Natural killer cell (primary cell): Measurements from ENCODE around the gene WDR53. TPM values are rescaled to one million over a fixed set of nuclear protein-coding genes. Genes with fewer than 3 reads are reported as not detected.

ENCODE experiments used
- ATAC-seq, 3 donors: fragments of 150-1000 bp in 2 of 3; fragments of 200-7000 bp in 1 of 3; cut with Tn5 transposase; 1 replicate in 1 of 3; 2 replicates in 2 of 3; pipeline ENCODE4 v1.10.0; 2021; ENCODE audit warnings: mild to moderate bottlenecking in 2 of 3, moderate library complexity in 2 of 3
- DNase-seq, 2 donors: peaks; one replicate each; pipeline versions ENCODE4 v3.0.0 to v3.0.0-alpha.2; 2013 to 2021; ENCODE audit warnings: mixed read lengths in 1 of 2
- H3K27ac ChIP-seq: one replicate; pipeline ENCODE4 v1.5.1; 2013; ENCODE audit warnings: mild to moderate bottlenecking, low read length
- H3K27me3 ChIP-seq: one replicate; pipeline ENCODE4 v1.6.1; 2013; ENCODE audit warnings: low read length; ENCODE audit not compliant: control insufficient read depth, insufficient read depth
- H3K36me3 ChIP-seq: one replicate; pipeline ENCODE4 v1.6.1; 2013; ENCODE audit warnings: low read length; ENCODE audit not compliant: control insufficient read depth, insufficient read depth
- H3K4me1 ChIP-seq: one replicate; pipeline ENCODE4 v1.6.1; 2013; ENCODE audit warnings: low read length; ENCODE audit not compliant: control insufficient read depth, insufficient read depth
- H3K4me3 ChIP-seq: one replicate; pipeline ENCODE4 v1.5.1; 2013; ENCODE audit warnings: low read length
- H3K9me3 ChIP-seq: one replicate; pipeline ENCODE4 v1.6.1; 2013; ENCODE audit warnings: low read length; ENCODE audit not compliant: control insufficient read depth, insufficient read depth
- H3K27ac Mint-ChIP-seq, 2 donors: one replicate each; pipeline ENCODE4 v1.8.0; 2022; ENCODE audit warnings: mild to moderate bottlenecking in 2 of 2, mixed read lengths in 2 of 2, moderate library complexity in 1 of 2
- H3K27me3 Mint-ChIP-seq, 2 donors: one replicate each; pipeline ENCODE4 v1.8.0; 2022; ENCODE audit warnings: low read depth in 2 of 2, mixed read lengths in 2 of 2
- H3K36me3 Mint-ChIP-seq: one replicate; pipeline ENCODE4 v1.8.0; 2022; ENCODE audit warnings: mixed read lengths
- H3K4me1 Mint-ChIP-seq, 2 donors: one replicate each; pipeline ENCODE4 v1.8.0; 2022; ENCODE audit warnings: mixed read lengths in 2 of 2
- H3K4me3 Mint-ChIP-seq: one replicate; pipeline ENCODE4 v1.8.0; 2022; ENCODE audit warnings: mild to moderate bottlenecking, moderate library complexity, mixed read lengths
- H3K9me3 Mint-ChIP-seq, 2 donors: one replicate each; pipeline ENCODE4 v1.8.0; 2022; ENCODE audit warnings: mixed read lengths in 2 of 2
- CTCF ChIP-seq: fragments of 200-600 bp; IDR thresholded peaks from one replicate; pipeline ENCODE4 v1.8.0; 2022; ENCODE audit warnings: antibody characterized with exemption
- WGBS: methylation state at CpG from one replicate; pipeline ENCODE4 v1.1.7; 2013; ENCODE audit warnings: missing lambda C conversion rate; ENCODE audit not compliant: insufficient coverage; 5-methylcytosine and 5-hydroxymethylcytosine counted together
- intact Hi-C: fragments of 100-400 bp; cut with micrococcal nuclease; formaldehyde crosslinking; loops from one replicate; pipeline ENCODE4 v1.14.2; 2022
- total RNA-seq, 4 donors: library from RNA; stranded (reverse); fragments of 120-200 nt in 1 of 4; gene quantifications; one replicate each; pipeline versions ENCODE4 v1.2.3 to v1.2.4, GENCODE V29; 2013 to 2022

Gene WDR53
- total RNA-seq, 3 donors from 2014 or later (not counting 1 experiment from before 2014, with no cell fraction given): 13.5 to 16.2 (median 14.7) TPM

DNA sequence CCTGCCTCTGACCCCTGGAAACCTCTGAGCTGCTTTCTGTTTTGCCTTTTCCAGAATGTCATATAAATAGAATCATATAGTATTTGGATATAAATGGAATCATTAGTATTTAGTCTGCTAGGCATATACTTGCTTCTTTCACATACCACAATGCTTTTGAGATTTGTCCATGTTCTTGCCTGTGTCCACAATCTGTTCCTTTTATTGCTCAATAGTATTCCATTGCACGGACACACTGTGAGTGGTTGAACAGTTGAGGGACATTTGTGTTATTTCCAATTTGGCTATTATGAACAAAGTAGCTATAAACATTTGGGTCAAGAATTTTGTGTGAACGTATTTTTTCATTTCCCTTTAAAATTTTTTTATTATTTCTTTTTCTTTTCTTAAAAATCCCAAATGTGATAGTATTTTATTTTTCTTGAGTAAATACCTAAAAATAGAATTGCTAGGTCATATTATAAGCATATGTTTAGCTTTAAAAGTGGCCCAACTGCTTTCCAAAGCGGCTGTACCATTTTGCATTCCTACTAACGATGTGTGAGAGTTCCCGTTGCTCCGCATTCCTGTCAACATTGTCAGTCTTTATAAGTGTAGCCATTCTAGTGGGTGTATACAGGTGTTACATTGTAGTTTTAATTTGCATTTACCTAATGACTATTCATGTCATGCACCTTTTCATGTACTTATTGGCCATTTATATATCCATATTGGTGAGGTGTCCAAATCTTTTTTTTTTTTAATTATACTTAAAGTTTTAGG, 26.5 kb downstream of the WDR53 start:
- Mint-ChIP-seq H3K9me3 (no peaks in the 10 kb centered on the region), H3K27me3 (peaks cover 0 to 13% of the 10 kb centered on the region in 2 donors), H3K4me3 (no peak overlapping the region), H3K4me1 (no peaks in the 10 kb centered on the region), H3K27ac (no peak overlapping the region), H3K36me3 (no peaks in the 10 kb centered on the region)
- no peak overlapping the region for H3K27ac ChIP-seq
- DNase-seq (no peak), ATAC-seq (no peak)
- no peaks in the 10 kb centered on the region for H3K36me3 ChIP-seq
- H3K27me3 ChIP-seq: no peaks in the 10 kb centered on the region
- intact Hi-C loops: no loop called here
- H3K9me3 ChIP-seq: no peaks in the 10 kb centered on the region
- H3K4me3 ChIP-seq: no peak overlapping the region
- no peaks in the 10 kb centered on the region for H3K4me1 ChIP-seq
- 94% methylated on average over 4 of the region's 6 CpGs for WGBS
- no peak for TF ChIP-seq CTCF

- Mint-ChIP-seq H3K4me1 (no peaks in the 10 kb centered on the region), H3K27ac (no peak overlapping the region), H3K36me3 (no peaks in the 10 kb centered on the region), H3K27me3 (peaks cover 0 to 3% of the 10 kb centered on the region in 2 donors), H3K4me3 (no peak overlapping the region), H3K9me3 (no peaks in the 10 kb centered on the region)
- ATAC-seq: no peak
- Histone ChIP-seq H3K36me3 (no peaks in the 10 kb centered on the region), H3K27me3 (no peaks in the 10 kb centered on the region), H3K9me3 (no peaks in the 10 kb centered on the region), H3K27ac (no peak overlapping the region), H3K4me1 (no peaks in the 10 kb centered on the region), H3K4me3 (no peak overlapping the region)
- intact Hi-C loops: loop anchor here (5.0 kb wide), 1 partner anchor 430 kb away; the partner anchor contains the start of gene PIGZ
- peak; percentile 47 to 80 for DNase-seq
- 78% methylated on average over 10 of the region's 18 CpGs for WGBS
- peak; percentile 89 for TF ChIP-seq CTCF
These were observed 30.9 kb downstream of the WDR53 start for GRCh38 chr3:196537319-196537984.

DNA sequence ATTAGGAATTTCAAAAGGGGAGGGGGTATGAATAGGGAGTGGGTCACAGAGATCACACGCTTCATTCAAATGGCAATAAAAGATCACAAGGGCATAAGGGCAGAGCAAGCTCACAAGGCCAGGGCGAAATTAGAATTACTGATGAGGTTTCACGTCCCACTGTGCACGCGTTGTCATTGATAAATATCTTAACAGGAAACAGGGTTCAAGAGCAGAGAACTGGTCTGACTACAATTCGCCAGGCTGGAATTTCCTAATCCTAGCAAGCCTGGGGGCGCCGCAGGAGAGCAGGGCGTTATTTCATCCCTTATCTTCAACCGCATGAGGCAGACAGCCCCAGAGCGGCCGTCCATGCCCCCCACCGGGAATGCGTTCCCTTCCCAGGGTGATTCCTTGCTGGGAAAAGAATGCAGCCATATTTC, 35.1 kb downstream of the WDR53 start:
- no peak for ATAC-seq
- DNase-seq: no peak
- Mint-ChIP-seq H3K4me1 (no peaks in the 10 kb centered on the region), H3K4me3 (no peak overlapping the region), H3K9me3 (no peaks in the 10 kb centered on the region), H3K27ac (no peak overlapping the region), H3K36me3 (no peaks in the 10 kb centered on the region), H3K27me3 (peaks cover 8 to 21% of the 10 kb centered on the region in 2 donors)
- Histone ChIP-seq H3K4me1 (peaks cover 10% of the 10 kb centered on the region), H3K9me3 (no peaks in the 10 kb centered on the region), H3K27me3 (peaks cover 2% of the 10 kb centered on the region), H3K4me3 (no peak overlapping the region), H3K27ac (no peak overlapping the region), H3K36me3 (no peaks in the 10 kb centered on the region)
- no peak for TF ChIP-seq CTCF
- WGBS: 77% methylated on average over 14 of the region's 14 CpGs
- intact Hi-C loops: no loop called here
